Spinal cord (tissue), 10 donors: ENCODE measurements around the gene AMOTL1. TPM values are rescaled to one million over a fixed set of nuclear protein-coding genes. Genes with fewer than 3 reads are reported as not detected.

ENCODE experiments used
- DNase-seq, 6 donors: peaks; one replicate each; pipeline versions ENCODE4 v3.0.0 to v3.0.0-alpha.2; 2013 to 2015; ENCODE audit warnings: low spot score in 6 of 6, low read depth in 4 of 6
- H3K27ac ChIP-seq: one replicate; pipeline ENCODE4 v1.5.1; 2013; ENCODE audit warnings: low read depth, low read length, control low read depth
- H3K27me3 ChIP-seq: one replicate; pipeline ENCODE4 v1.6.1; 2013; ENCODE audit warnings: low read length; ENCODE audit not compliant: control insufficient read depth, insufficient read depth
- H3K36me3 ChIP-seq: one replicate; pipeline ENCODE4 v1.6.1; 2013; ENCODE audit warnings: low read length; ENCODE audit not compliant: control insufficient read depth, insufficient read depth
- H3K4me1 ChIP-seq: one replicate; pipeline ENCODE4 v1.6.1; 2013; ENCODE audit warnings: low read length; ENCODE audit not compliant: control insufficient read depth, insufficient read depth
- H3K4me3 ChIP-seq: one replicate; pipeline ENCODE4 v1.5.1; 2013; ENCODE audit warnings: low read depth, low read length, control low read depth
- H3K9me3 ChIP-seq: one replicate; pipeline ENCODE4 v1.6.1; 2013; ENCODE audit warnings: low read length; ENCODE audit not compliant: control insufficient read depth, insufficient read depth
- WGBS: methylation state at CpG from one replicate; pipeline ENCODE4 v1.1.5; 2013; ENCODE audit warnings: missing lambda C conversion rate; ENCODE audit not compliant: insufficient coverage; 5-methylcytosine and 5-hydroxymethylcytosine counted together
- polyA plus RNA-seq, 2 donors: library from polyadenylated mRNA; unstranded; fragments of 120-200 nt; gene quantifications; one replicate each; pipeline ENCODE4 v1.2.1, GENCODE V29; 2013; ENCODE audit not compliant: insufficient read length in 2 of 2
- total RNA-seq, 2 donors: library from RNA; depleted of rRNA in 1 of 2; stranded (reverse); fragments of 120-200 nt in 1 of 2; fragments of >200 nt in 1 of 2; gene quantifications; one replicate each; pipeline versions ENCODE4 v1.2.3 to v1.2.4, GENCODE V29; 2013 to 2014
- donor health status: healthy.

The AMOTL1 gene
- total and polyA plus RNA-seq, 4 donors = 20.2 to 60.6 (median 34.5) TPM

DNA sequence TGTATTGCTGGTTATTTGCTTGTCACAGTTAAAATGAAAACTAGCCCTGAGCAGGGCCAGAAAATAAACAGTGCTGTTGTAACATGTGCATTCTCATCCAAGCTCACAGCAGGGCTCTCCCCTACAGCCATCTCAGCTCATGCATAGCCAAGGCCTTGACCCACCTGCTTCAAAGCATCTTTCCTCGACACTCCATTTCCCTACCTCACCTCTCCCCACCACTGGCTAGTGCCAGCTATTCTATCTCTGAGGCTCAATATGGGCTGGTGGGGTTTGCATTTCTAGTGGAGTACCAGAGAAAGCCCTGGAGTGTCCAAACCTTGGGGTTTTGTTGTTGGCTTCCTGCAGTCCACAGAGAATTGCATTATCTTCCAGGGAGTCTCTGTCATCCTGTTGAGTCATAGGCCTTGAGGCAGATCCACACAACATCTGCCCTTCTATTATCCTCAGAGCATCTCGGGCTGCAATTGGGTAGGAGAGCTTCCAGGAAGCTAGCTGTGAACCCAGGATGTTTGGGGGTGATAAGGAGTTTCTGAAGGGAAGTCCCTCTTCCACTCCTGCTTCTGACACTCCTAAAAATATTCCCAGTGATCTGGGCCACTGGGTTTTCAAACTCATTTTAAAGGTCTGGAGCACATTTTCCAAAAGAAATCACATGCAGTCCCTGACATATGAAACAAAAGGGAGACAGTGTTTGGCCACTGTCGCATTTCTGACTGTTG lies 36.1 kb upstream of the AMOTL1 start:
- DNase-seq = peak in 1 of 6 donors; percentile 53
- H3K4me1 ChIP-seq = peaks cover 8% of the 10 kb centered on the region
- H3K4me3 ChIP-seq = no peak overlapping the region
- peaks cover 2% of the 10 kb centered on the region for H3K27me3 ChIP-seq
- H3K27ac ChIP-seq = no peak overlapping the region
- no CpG with 5 or more reads among the region's 3 CpGs for WGBS
- no peaks in the 10 kb centered on the region for H3K36me3 ChIP-seq
- no peaks in the 10 kb centered on the region for H3K9me3 ChIP-seq

- Histone ChIP-seq H3K36me3 (no peaks in the 10 kb centered on the region), H3K4me3 (no peak overlapping the region), H3K4me1 (peaks cover 8% of the 10 kb centered on the region), H3K27ac (no peak overlapping the region), H3K27me3 (peaks cover 2% of the 10 kb centered on the region), H3K9me3 (no peaks in the 10 kb centered on the region)
- DNase-seq = no peak
- 90% methylated on average over 2 of the region's 7 CpGs for WGBS
Observed at GRCh38 chr11:94732617-94733281, 35.4 kb upstream of the AMOTL1 start.

- Histone ChIP-seq H3K4me3 (no peak overlapping the region), H3K27me3 (peaks cover 2% of the 10 kb centered on the region), H3K36me3 (no peaks in the 10 kb centered on the region), H3K27ac (no peak overlapping the region), H3K9me3 (no peaks in the 10 kb centered on the region), H3K4me1 (peaks cover 14% of the 10 kb centered on the region)
- no peak for DNase-seq
- 46% methylated on average over 4 of the region's 4 CpGs for WGBS
Observed at GRCh38 chr11:94734563-94735275, 33.4 kb upstream of the AMOTL1 start.

- H3K27ac ChIP-seq = no peak overlapping the region
- no peaks in the 10 kb centered on the region for H3K36me3 ChIP-seq
- peaks cover 15% of the 10 kb centered on the region for H3K4me1 ChIP-seq
- 80% methylated on average over 2 of the region's 4 CpGs for WGBS
- H3K27me3 ChIP-seq = peaks cover 2% of the 10 kb centered on the region
- H3K9me3 ChIP-seq = no peaks in the 10 kb centered on the region
- DNase-seq = no peak
- no peak overlapping the region for H3K4me3 ChIP-seq
Observed at GRCh38 chr11:94735907-94736306, 32.2 kb upstream of the AMOTL1 start.

DNA sequence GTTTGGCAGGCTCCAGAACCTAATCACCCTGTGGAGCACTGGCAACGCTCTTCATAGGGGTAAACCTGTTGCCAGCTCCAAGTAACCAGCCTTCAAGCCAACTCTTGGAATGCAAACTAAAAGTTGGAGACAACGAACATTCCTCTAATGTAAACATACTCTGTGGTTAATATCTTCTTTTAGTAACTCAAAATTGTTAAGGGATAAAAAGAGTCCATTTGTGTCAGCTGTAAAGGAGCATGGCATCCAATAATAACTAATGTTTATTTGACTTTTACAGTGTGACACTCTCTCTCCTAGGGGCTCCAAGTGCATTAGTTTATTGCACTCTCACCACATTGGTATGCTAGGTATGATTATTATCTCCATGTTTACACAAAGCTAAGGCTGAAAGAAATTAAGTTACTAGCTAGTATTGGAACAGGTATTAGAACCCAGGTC lies 31.0 kb upstream of the AMOTL1 start:
- DNase-seq = no peak
- Histone ChIP-seq H3K27ac (no peak overlapping the region), H3K36me3 (no peaks in the 10 kb centered on the region)

GRCh38 chr11:94738746-94739145 lies 29.4 kb upstream of the AMOTL1 start:
- Histone ChIP-seq H3K4me3 (no peak overlapping the region), H3K4me1 (peaks cover 19% of the 10 kb centered on the region), H3K27ac (no peak overlapping the region), H3K27me3 (peaks cover 2% of the 10 kb centered on the region), H3K36me3 (no peaks in the 10 kb centered on the region), H3K9me3 (no peaks in the 10 kb centered on the region)
- WGBS = 100% methylated on average over 1 of the region's 1 CpG
- no peak for DNase-seq

More for the DNA sequence above, 31.0 kb upstream of the AMOTL1 start:
- H3K4me1 ChIP-seq = peaks cover 19% of the 10 kb centered on the region
- no peaks in the 10 kb centered on the region for H3K9me3 ChIP-seq
- WGBS = 83% methylated on average over 1 of the region's 2 CpGs
- H3K27me3 ChIP-seq = peaks cover 2% of the 10 kb centered on the region
- no peak overlapping the region for H3K4me3 ChIP-seq

- Histone ChIP-seq H3K27me3 (peaks cover 2% of the 10 kb centered on the region), H3K36me3 (no peaks in the 10 kb centered on the region), H3K4me3 (no peak overlapping the region), H3K9me3 (no peaks in the 10 kb centered on the region), H3K4me1 (peaks cover 19% of the 10 kb centered on the region), H3K27ac (no peak overlapping the region)
- DNase-seq = no peak
- 28% methylated on average over 2 of the region's 2 CpGs for WGBS
Observed at GRCh38 chr11:94739331-94739730, 28.8 kb upstream of the AMOTL1 start.

- H3K4me1 ChIP-seq = peaks cover 11% of the 10 kb centered on the region
- H3K27me3 ChIP-seq = no peaks in the 10 kb centered on the region
- peak overlapping the region; percentile 58 for H3K4me3 ChIP-seq
- H3K9me3 ChIP-seq = no peaks in the 10 kb centered on the region
- H3K27ac ChIP-seq = peak overlapping the region; percentile 42
- WGBS = under 1% methylated on average over 79 of the region's 82 CpGs
- peak; percentile 52 to 93 (median 60) for DNase-seq
- H3K36me3 ChIP-seq = no peaks in the 10 kb centered on the region
Observed at GRCh38 chr11:94740083-94741021, 27.8 kb upstream of the AMOTL1 start.
